Middle frontal gyrus (tissue), 1 donor: ENCODE results near the gene TRAPPC1.
"Not testable (repeated sequence)": the region's sequence is repeated elsewhere in the genome, so short reads cannot be mapped to it uniquely, and the experiment has no call there.

Experiments used
- DNase-seq: peaks from one replicate; pipeline ENCODE4 v3.0.0-alpha.2; 2015; ENCODE audit warnings: low spot score; ENCODE audit errors: extremely low spot score

Gene TRAPPC1

GRCh38 chr17:7931709-7932482 lies at the start of gene TRAPPC1, which contains the start of gene CNTROB:
Gene TRAPPC1, minus strand, starts transcription at chr17:7931946. Its CDS starts 117 bp downstream, at chr17:7931829.
Gene CNTROB, plus strand, starts transcription at chr17:7932206. Its CDS starts 874 bp downstream, at chr17:7933080.
- peak; percentile 98 for DNase-seq

- no peak for DNase-seq
These were observed 46.1 kb upstream of the TRAPPC1 start for GRCh38 chr17:7977805-7978204.

- no peak for DNase-seq
These were observed 45.3 kb upstream of the TRAPPC1 start for GRCh38 chr17:7977039-7977438.

- no peak for DNase-seq
These were observed 42.9 kb upstream of the TRAPPC1 start for GRCh38 chr17:7974638-7975131.

GRCh38 chr17:7972131-7972785 lies 40.5 kb upstream of the TRAPPC1 start:
- DNase-seq, result no peak

GRCh38 chr17:7971651-7972050 lies 39.9 kb upstream of the TRAPPC1 start:
- DNase-seq, result no peak

GRCh38 chr17:7969433-7969832 lies 37.7 kb upstream of the TRAPPC1 start:
- no peak for DNase-seq

GRCh38 chr17:7967751-7968150 lies 36.0 kb upstream of the TRAPPC1 start:
- no peak for DNase-seq

GRCh38 chr17:7961421-7961820 lies 29.7 kb upstream of the TRAPPC1 start:
- no peak for DNase-seq

- no peak for DNase-seq
These were observed 27.9 kb upstream of the TRAPPC1 start for GRCh38 chr17:7959503-7960253.

GRCh38 chr17:7956228-7956965 lies 24.7 kb upstream of the TRAPPC1 start:
- no peak for DNase-seq

- DNase-seq, result no peak
These were observed 23.9 kb upstream of the TRAPPC1 start for GRCh38 chr17:7955414-7956227.

GRCh38 chr17:7953266-7953665 lies 21.5 kb upstream of the TRAPPC1 start:
- DNase-seq, result not testable (repeated sequence)

- DNase-seq, result no peak
These were observed 19.5 kb upstream of the TRAPPC1 start for GRCh38 chr17:7951143-7951792.

GRCh38 chr17:7950578-7950977 lies 18.8 kb upstream of the TRAPPC1 start:
- no peak for DNase-seq

- DNase-seq, result no peak
These were observed 15.9 kb upstream of the TRAPPC1 start for GRCh38 chr17:7947651-7948050.

- DNase-seq, result no peak
These were observed 14.7 kb upstream of the TRAPPC1 start for GRCh38 chr17:7946441-7946840.

- no peak for DNase-seq
These were observed 13.9 kb upstream of the TRAPPC1 start for GRCh38 chr17:7945651-7946050.

- DNase-seq, result no peak
These were observed 12.6 kb upstream of the TRAPPC1 start for GRCh38 chr17:7944326-7944725.

- no peak for DNase-seq
These were observed 11.5 kb upstream of the TRAPPC1 start for GRCh38 chr17:7943291-7943690.
